A673 (cell line): ENCODE data around the gene PTPRK. TPM values are rescaled to one million over a fixed set of nuclear protein-coding genes. Genes with fewer than 3 reads are reported as not detected.

ENCODE experiments used
- BruUV-seq: library from RNA; stranded (reverse); fragments of 400-500 nt; replicated peaks from 2 replicates; lab custom pipeline; 2021; lab: Mats Ljungman, UMichigan
- CTCF ChIA-PET: fragments of 300-600 bp; sonication (Branson Sonifier 250); formaldehyde crosslinking; loops from one replicate; lab custom pipeline; 2022; ENCODE audit warnings: antibody characterized with exemption; lab: Charles Lee
- POLR2A ChIA-PET: fragments of 300-600 bp; sonication (Branson Sonifier 250); formaldehyde crosslinking; loops from one replicate; lab custom pipeline; 2022; ENCODE audit warnings: antibody characterized with exemption; ENCODE audit not compliant: low non-redundant PET; lab: Charles Lee
- DNase-seq: peaks from one replicate; pipeline ENCODE4 v3.0.0-alpha.2; 2015; ENCODE audit warnings: low spot score
- H3K27ac ChIP-seq: fragments of 200-600 bp; sonication (generic); 2 replicates; pipeline ENCODE4 v1.5.1; 2016; ENCODE audit warnings: mixed run types, low read depth, mild to moderate bottlenecking, mixed read lengths, antibody characterized with exemption, low read length; ENCODE audit not compliant: poor library complexity, severe bottlenecking
- H3K27me3 ChIP-seq: fragments of 200-600 bp; sonication (generic); replicated peaks from 2 replicates; pipeline ENCODE4 v1.6.1; 2017; ENCODE audit warnings: mixed run types, low read depth, mild to moderate bottlenecking, mixed read lengths, antibody characterized with exemption, low read length; ENCODE audit not compliant: insufficient read depth, poor library complexity
- H3K36me3 ChIP-seq: fragments of 200-600 bp; sonication (generic); 2 replicates; pipeline ENCODE4 v1.6.1; 2016; ENCODE audit warnings: mixed run types, mild to moderate bottlenecking, mixed read lengths, antibody characterized with exemption, low read length; ENCODE audit not compliant: insufficient read depth, poor library complexity, severe bottlenecking
- H3K4me1 ChIP-seq: fragments of 200-600 bp; sonication (generic); 2 replicates; pipeline ENCODE4 v1.6.1; 2017; ENCODE audit warnings: mixed run types, mild to moderate bottlenecking, mixed read lengths, antibody characterized with exemption, low read length; ENCODE audit not compliant: insufficient read depth, poor library complexity, severe bottlenecking
- H3K4me3 ChIP-seq: fragments of 200-600 bp; sonication (generic); 2 replicates; pipeline ENCODE4 v1.5.1; 2016; ENCODE audit warnings: low read depth, mixed run types, mild to moderate bottlenecking, mixed read lengths, low read length; ENCODE audit not compliant: poor library complexity, severe bottlenecking
- H3K9me3 ChIP-seq: fragments of 200-600 bp; sonication (generic); 2 replicates; pipeline ENCODE4 v1.6.1; 2016; ENCODE audit warnings: mixed run types, low read depth, mild to moderate bottlenecking, mixed read lengths, antibody characterized with exemption, low read length; ENCODE audit not compliant: poor library complexity, severe bottlenecking
- CTCF ChIP-seq: fragments of 300-800, 200-600 bp; sonication (generic); conservative IDR thresholded peaks from 2 replicates; pipeline ENCODE4 v1.5.1; 2017; ENCODE audit warnings: low read depth, mild to moderate bottlenecking, antibody characterized with exemption, low read length, moderate library complexity, mixed read lengths
- EZH2 ChIP-seq: fragments of 200-600 bp; sonication (generic); IDR thresholded peaks from 2 replicates; pipeline ENCODE4 v1.6.1; 2017; ENCODE audit warnings: borderline replicate concordance, low read depth, mild to moderate bottlenecking, mixed read lengths, antibody characterized with exemption, low read length; ENCODE audit not compliant: poor library complexity, severe bottlenecking
- intact Hi-C: fragments of 100-400 bp; cut with micrococcal nuclease; formaldehyde crosslinking; loops from one replicate; pipeline ENCODE4 v1.10.0; 2022; ENCODE audit not compliant: unreplicated experiment
- total RNA-seq: library from RNA; stranded (reverse); gene quantifications from 2 replicates; pipeline ENCODE4 v1.2.3, GENCODE V29; 2021

Gene PTPRK
- total RNA-seq, 1 experiment from 2014 or later: 77.3 TPM

- intact Hi-C loops: no loop called here
- POLR2A ChIA-PET: interaction anchor here (0.6 kb wide), 1 partner anchor 31 kb away, joined by 3 read pairs; no protein-coding TSS in a partner anchor
- H3K36me3 ChIP-seq: no peaks in the 10 kb centered on the region
- TF ChIP-seq CTCF (no peak), EZH2 (no peak)
- no peaks in the 10 kb centered on the region for H3K9me3 ChIP-seq
- no peak for DNase-seq
- no TSS peak for BruUV-seq
- H3K27me3 ChIP-seq: no peaks in the 10 kb centered on the region
- H3K4me1 ChIP-seq: peaks cover 12% of the 10 kb centered on the region
- CTCF ChIA-PET: no interaction called here
- H3K4me3 ChIP-seq: no peak overlapping the region
- H3K27ac ChIP-seq: no peak overlapping the region
Measured at GRCh38 chr6:128310451-128310850, 209.9 kb downstream of the PTPRK start.

- POLR2A ChIA-PET: no interaction called here
- DNase-seq: no peak
- no peak overlapping the region for H3K4me3 ChIP-seq
- H3K4me1 ChIP-seq: peaks cover 12% of the 10 kb centered on the region
- no peaks in the 10 kb centered on the region for H3K9me3 ChIP-seq
- CTCF ChIA-PET: no interaction called here
- no peaks in the 10 kb centered on the region for H3K27me3 ChIP-seq
- no peaks in the 10 kb centered on the region for H3K36me3 ChIP-seq
- intact Hi-C loops: no loop called here
- no TSS peak for BruUV-seq
- no peak for TF ChIP-seq CTCF
- no peak for TF ChIP-seq EZH2
- no peak overlapping the region for H3K27ac ChIP-seq
Measured at GRCh38 chr6:128307671-128308070, 212.7 kb downstream of the PTPRK start.

GRCh38 chr6:128305976-128306375 is 214.4 kb downstream of the PTPRK start:
- Histone ChIP-seq H3K27ac (no peak overlapping the region), H3K36me3 (no peaks in the 10 kb centered on the region), H3K4me3 (no peak overlapping the region), H3K4me1 (peaks cover 12% of the 10 kb centered on the region), H3K9me3 (no peaks in the 10 kb centered on the region), H3K27me3 (no peaks in the 10 kb centered on the region)
- TF ChIP-seq CTCF (no peak), EZH2 (no peak)
- ChIA-PET CTCF (no interaction called here), POLR2A (no interaction called here)
- no TSS peak for BruUV-seq
- no peak for DNase-seq
- intact Hi-C loops: no loop called here
